SK-MEL-5 (cell line): ENCODE data around the gene DIP2B. TPM values are rescaled to one million over a fixed set of nuclear protein-coding genes. Genes with fewer than 3 reads are reported as not detected.
"Not testable (repeated sequence)": the region's sequence is repeated elsewhere in the genome, so short reads cannot be mapped to it uniquely, and the experiment has no call there.

Experiments
- DNase-seq: peaks from one replicate; pipeline ENCODE4 v3.0.0-alpha.2; 2016; ENCODE audit warnings: low read depth, low spot score
- in situ Hi-C: cut with HindIII; loops from 2 replicates; pipeline ENCODE4 v1.10.0; 2016; ENCODE audit warnings: low sequenced_read_pairs, high pct_unique_total_duplicates, low pct_unique_long_range_greater_than_20kb
- total RNA-seq: library from RNA; depleted of rRNA; stranded (reverse); fragments of >200 nt; shearing (Covaris generic); gene quantifications from 2 replicates; pipeline ENCODE4 v1.2.3, GENCODE V29; 2014

DIP2B gene
- total RNA-seq, 1 experiment from 2014 or later = 49.0 TPM

DNA sequence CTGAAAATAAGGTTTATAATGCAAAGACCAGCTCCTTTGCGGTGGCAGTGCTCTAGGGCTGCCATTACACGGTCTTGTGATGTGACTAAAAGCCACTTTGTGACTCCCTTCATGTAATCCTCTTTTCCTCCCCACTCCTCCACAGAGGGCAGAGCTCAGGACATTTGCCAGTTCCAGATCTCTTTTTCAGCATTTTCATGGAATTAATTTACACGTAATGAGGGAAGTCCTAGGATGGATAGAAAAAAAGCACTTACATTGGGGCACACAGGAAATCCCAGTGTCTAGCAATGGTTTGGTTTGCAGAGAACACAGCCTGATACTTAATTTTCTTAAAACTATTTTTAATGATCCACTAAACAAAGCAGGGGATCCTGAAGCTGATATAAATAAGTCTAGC is 241.6 kb downstream of the DIP2B start:
- DNase-seq = no peak
- in situ Hi-C loops = no loop called here

GRCh38 chr12:50747817-50748216 is 243.0 kb downstream of the DIP2B start:
- DNase-seq = no peak
- in situ Hi-C loops = no loop called here

DNA sequence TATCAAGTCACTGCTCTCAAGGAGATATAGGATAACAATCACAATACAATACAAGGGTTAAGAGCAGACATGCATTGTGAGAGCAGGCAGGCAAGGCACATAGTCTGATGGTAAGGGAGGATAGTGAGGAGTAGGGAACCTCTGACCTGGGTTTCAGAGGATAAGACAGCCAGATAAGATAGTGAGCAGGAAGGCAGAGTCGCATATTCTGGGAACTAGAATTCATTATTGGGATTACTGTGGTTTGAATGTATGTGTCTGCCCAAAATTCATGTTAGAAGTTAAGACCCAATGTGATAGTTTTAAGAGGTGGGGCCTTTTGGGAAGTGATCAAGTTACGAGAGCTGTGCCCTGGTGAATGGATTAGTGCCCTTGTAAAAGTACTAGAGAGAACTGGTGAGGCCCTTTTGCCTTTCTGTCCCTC is 244.7 kb downstream of the DIP2B start:
- no peak for DNase-seq
- in situ Hi-C loops = no loop called here

DNA sequence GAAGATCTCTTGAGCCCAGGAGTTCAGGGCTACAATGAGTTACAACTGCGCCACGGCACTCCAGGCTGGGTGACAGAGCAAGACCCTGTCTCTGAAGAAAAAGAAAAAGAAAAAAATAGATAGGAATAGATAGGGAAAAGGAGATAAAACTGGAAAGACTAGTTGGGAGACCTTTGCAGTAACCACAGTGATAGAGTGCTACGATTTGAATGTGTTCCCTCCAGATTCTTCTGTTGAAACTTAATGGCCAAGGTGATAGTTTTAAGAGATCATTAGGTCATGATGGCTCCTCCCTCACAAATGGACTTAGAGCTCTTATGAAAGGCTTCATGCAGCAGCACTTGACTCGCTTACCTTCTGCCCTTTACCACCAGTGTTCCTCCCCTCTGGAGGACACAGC is 245.6 kb downstream of the DIP2B start:
- no peak for DNase-seq
- in situ Hi-C loops = no loop called here

DNA sequence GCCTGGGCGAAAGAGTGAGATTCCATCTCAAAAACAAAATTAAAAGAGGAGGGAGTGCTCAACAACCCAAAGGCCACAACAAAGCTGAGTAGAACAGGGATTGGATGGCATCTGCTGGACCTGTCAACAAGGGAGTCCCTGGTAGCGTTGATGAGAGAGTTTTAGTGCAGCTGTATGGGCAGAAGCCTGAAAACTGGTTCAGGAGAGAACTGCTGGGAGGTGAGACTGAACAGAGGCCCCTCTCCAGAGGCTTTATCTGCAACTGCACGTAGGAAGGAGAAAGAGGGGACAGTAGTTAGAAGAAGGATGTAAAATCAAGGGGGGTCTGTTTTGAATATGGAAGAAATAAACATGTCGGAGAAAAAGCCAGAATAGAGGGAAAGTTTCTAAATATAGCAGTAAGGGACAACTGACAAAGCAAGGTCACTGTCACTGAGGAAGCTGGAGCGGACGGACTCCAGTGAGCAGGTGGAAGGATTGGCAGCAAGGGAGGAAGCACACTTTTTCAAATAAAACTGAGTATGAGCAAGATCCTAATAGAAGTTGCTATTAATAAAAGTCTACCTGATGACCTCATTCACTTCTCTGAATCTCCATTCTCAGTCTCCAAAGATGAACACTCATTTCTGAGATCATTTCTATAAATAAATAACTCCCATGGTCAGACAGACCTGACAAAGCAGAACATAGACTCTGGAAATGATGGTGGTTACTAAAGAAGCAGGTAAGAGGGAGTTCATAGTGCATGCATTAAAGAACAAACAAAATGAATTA is 247.3 kb downstream of the DIP2B start:
- no peak for DNase-seq
- in situ Hi-C loops = no loop called here

- in situ Hi-C loops = no loop called here
- DNase-seq = no peak
These were observed 248.5 kb downstream of the DIP2B start for GRCh38 chr12:50753232-50753769.

DNA sequence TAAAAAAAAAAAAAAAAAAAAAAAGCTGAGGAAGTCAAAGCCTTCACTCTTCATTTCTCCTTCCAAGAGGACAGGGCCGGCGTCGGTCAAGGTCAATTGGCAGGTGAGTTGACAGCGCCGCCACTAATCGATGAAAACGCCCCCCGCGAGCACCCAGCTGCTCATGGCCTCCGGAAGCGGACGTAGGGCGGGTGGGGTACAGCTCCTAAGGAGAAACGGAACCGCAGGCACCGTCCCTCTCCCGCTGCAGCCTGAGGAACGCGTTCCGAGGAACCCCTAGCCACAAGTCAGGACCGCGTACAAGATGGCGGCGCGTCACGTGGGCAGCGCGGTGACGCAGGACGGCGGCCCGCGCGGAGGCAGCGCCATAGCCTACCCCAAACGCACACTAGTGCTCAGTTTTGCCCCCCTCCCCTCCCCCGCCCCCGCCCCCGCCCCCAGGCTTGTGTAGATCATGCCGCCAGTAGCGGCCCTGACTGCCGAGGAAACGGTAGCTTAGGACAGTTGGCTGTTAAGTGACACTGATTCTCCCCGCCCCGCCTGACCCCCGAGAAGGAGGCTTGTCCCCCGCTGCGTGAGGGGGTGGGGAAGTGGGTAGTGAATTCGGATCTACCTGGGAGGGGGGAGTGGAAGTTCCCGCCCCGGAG is 259.0 kb downstream of the DIP2B start, which contains the start of gene ATF1:
TSS of gene ATF1 (plus strand) at position 463 of the 647 bp plus-strand sequence. CDS start 16,045 bp downstream, outside the sequence.
- DNase-seq = peak; percentile 92
- in situ Hi-C loops = no loop called here

DNA sequence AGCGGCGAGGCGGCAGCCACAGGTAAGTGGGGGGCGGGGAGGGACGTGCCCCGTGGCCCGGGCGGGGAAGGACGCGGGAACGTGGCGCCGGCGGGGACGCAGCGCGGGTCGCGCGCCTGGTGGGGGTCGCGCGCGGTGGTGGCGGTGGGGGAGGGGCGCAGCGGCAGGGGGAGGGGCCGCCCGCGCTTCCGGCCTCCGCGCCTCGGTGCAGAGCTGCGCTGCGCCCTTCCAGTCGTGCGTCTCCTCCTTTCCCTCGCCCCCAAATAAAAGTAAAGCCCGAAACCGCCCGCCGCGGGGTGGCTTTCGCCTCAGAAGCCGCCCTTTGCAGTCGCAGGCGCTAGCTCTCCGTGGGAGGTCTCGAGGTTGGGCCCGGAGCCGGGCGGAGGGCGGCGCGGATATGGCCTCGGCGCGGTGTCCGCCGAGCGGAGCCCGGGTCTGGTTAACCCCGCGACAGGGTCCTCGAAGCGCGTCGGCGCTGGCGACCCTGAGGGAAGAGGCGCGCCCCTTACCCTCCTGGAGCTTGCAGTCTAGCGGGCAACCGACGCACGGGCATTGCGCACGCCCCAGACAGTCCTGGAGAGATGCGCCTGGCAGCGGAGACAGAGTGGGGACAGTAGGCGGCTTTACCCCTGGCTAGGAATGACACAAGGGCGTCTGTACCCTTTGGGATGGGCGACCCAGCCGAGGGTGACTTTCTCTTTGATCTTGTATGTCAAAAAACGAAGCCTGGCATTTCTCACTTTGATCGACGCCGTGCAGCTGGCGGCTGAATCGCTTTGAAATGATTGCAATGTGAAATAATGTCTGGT is 259.7 kb downstream of the DIP2B start:
- in situ Hi-C loops = no loop called here
- DNase-seq = no peak

DNA sequence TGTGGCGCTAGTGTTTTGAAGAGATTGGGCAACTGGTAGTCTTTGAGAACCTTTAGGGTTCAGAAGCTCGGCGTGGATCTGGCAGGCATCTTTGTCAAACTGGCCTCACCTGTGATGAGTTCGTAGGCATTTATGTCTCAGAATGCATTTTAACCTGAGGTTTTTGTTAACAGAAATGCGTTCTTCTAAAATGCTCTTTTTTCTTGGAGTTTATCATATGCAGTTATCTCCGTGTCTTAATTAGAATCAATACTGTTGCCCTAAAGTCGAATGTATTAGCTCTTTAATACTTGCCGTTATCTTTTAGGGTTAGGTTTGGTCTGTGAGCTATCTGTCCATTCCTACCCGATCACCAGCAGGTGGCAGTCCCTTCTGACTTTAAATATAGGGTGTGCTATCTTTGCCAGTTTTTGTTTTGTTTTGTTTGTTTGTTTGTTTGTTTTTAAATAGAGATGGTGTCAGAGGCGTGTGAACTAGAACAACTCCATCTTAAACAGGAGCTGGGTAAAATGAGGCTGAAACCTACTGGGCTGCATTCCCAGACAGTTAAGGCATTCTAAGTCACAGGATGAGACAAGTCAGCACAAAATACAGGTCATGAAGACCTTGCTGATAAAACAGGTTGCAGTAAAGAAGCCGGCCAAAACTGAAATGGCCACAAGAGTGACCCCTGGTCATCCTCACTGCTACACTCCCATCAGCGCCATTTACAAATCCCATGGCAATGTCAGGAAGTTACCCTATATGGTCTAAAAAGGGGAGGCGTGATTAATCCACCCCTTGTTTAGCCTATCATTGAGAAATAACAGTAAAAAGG is 260.5 kb downstream of the DIP2B start:
- DNase-seq = peak; percentile 72
- in situ Hi-C loops = no loop called here

- in situ Hi-C loops = no loop called here
- no peak for DNase-seq
These were observed 263.6 kb downstream of the DIP2B start for GRCh38 chr12:50768391-50768790.

DNA sequence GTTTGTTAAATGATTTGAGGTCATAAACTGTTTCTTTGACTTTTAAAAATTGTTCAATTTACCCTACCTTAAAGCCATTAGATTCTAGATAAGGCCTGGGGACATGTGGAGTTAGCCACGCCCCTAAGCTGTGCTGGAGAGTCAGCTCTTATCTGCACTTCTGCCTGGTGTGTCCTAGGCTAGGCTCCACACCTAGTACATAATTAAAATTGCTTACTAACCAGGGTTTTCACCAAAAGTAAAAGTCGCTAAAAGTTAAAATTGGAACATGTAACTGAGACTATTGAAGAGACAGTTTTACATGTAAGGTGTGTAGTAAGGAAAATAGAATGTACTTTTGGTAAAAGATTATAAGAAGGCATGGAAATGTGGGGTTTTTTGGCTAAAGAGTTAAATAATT is 264.0 kb downstream of the DIP2B start:
- DNase-seq, in situ Hi-C loops: not testable (repeated sequence)

DNA sequence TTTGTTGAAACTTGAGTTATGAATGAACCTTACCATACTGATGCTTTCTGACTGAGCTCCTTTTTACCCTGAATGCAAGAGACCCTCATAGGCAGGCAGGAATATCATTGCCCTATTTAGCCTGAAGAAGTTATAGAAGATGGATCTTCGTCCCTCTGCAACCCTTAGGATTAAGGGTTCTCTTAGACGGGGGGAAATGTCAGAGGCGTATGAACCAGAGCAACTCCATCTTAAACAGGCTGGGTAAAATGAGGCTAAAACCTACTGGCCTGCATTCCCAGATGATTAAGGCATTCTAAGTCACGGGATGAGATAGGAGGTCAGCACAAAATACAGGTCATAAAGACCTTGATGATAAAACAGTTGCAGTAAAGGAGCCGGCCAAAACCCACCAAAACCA is 266.6 kb downstream of the DIP2B start:
- in situ Hi-C loops = no loop called here
- DNase-seq = no peak

- DNase-seq = no peak
- in situ Hi-C loops = no loop called here
These were observed 267.7 kb downstream of the DIP2B start for GRCh38 chr12:50772470-50772869.

- in situ Hi-C loops = no loop called here
- no peak for DNase-seq
These were observed 268.1 kb downstream of the DIP2B start for GRCh38 chr12:50772877-50773276.

- DNase-seq = no peak
- in situ Hi-C loops = no loop called here
These were observed 270.5 kb downstream of the DIP2B start for GRCh38 chr12:50775251-50775650.

GRCh38 chr12:50776749-50777728 is 272.3 kb downstream of the DIP2B start:
- in situ Hi-C loops = no loop called here

More at GRCh38 chr12:50776749-50777728, 272.3 kb downstream of the DIP2B start:
- DNase-seq = no peak
